GM19193 (cell line): ENCODE data around the gene ADORA2A.
A peak's percentile ranks its signal among the peaks of the same experiment; 100 is the strongest.

Experiments used
- POLR2A ChIP-seq: IDR thresholded peaks from 4 replicates; pipeline ENCODE4 v1.6.1; 2011; ENCODE audit not compliant: insufficient read depth, insufficient read length; ENCODE audit errors: extremely low read depth

ADORA2A gene

DNA sequence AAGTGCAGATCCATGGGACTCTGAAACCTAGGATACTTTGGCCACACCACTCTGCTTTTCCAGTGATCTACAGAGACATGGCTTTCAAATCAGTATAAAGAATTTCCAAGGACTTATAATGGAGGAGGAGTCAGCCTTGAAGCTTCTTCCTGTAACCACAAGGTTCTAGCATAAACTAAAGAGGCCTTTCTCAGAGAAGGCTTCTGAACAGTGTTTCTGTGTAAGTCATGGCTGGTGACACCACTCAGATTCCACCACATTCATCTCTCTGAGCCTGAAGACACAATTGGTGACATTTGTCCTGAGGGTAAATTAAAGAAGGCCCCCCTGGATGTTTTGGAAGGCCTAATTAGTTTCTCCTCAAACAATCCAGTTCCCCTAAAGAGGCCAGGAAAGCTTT is 29.0 kb upstream of the ADORA2A start:
- no peak for TF ChIP-seq POLR2A

DNA sequence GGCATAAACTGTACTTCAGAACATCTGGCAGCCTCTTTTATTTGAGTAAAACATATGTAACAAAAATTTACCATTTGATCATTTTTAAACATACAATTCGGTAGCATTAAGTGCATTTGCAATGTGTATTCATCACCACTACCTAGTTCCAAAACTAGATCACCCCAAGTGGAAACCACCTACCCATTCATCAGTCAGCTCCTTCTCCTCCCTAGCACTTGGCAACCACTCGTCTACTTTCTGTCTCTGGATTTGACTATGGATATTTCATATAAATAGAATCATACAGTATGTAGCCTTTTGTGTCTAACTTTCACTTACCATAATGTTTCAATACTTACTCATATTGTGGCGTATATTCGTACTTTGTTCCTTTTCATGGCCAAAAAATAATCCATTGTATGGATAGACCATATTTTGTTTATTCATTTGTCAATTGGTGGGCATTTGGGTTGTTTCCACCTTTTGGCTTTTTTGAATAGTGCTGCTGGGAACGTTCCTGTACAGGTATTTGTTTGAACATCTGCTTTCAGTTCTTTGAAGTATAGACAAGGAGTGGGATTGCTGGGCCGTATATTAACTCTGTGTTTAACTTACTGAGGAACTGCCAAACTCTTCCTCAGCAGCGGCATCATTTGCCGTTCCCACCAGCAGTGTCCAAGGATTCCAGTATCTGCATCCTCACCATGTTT is 27.2 kb upstream of the ADORA2A start:
- no peak for TF ChIP-seq POLR2A

DNA sequence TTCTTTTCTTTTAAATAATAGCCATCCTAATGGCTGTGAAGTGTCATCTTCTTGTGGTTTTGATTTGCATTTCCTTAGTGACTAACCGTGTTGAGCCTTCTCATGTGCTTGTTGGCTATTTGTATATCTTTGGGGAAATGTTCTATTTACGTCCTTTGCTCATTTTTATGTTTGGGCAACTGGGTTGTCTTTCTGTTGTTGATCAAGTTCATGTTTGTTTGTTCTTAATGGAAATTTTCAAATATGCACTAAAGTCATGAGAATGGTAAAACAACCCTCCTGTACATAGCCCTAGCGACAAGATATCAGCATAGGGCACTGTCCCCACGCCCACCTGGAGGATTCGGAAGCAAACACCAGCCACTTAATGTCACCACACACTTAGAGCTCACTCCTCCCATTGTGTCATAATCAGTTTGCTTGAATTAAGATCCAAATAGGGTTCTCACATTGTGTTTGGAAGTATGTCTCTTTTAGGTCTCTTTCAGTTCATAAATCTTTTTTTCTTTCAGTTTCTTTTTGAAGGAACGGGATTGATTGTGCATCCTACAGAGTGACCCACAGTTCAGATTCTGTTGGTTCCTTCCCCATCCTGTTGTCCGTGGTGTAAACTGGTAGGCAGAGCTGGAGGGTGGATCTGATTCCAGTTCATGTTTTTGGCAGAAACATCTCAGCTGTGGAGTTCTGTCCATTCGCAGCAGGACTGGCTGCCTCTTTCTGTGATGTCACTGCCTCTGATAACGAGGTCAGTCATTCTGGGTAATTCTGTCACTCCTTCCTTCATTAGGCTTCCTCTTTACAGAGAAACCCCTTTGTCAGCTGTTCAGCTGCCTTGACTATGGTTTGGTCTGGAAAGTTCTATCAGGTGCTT is 26.4 kb upstream of the ADORA2A start:
- peak; percentile 14 for TF ChIP-seq POLR2A

DNA sequence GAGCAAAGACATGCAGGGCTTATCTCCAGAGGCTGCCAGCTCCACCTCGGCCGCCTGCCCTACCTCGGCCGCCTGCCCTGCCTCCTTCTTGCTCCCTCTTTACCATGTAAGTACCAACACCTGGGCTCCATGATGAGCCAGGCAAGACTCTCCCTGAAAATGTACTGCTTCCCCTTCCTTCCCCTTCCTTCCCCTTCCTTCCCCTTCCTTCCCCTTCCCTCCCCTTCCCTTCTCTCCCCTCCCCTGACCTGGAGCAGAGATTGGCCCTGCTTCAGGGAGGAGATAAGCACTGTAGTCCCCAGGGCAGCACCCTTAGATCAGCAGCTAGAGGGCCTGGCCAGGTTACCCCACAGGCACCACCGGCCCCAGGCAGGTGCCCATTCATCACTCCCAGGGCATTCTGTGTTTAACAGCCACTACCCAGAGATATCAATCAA is 25.4 kb upstream of the ADORA2A start:
- no peak for TF ChIP-seq POLR2A

DNA sequence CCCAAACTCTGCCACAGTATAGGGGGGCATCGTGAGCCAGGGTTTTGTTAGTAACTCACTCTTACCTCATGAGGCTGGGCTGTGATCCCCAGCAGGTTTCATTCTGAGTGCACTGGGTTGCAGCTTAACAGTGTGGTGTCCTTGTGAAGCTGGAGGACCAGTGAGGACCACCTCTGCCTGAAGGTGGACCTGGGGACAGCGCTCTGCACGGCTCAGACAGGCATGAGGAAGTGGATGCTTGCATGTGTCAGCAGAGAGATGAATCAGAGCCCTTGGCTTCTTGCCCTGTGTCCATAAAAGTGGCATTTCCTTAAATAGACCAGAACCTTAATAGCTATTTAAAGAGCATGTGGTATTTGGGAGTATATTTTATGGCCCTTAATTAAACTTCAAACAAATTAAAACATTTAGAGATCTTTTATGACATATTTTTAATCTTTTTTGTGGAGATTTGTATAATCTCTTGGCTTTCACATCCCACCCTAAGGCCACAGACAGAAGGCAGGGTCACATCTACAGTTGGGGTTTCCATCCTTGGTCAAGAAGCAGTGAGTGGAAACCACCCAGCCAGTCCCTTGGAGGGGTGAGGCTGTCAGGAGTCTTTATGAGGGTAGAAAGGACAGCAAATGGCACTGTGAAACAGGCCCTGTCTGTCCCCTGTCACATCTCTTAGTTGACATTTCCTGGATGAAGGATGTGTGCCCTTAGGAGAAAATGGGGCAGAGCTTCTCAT is 24.8 kb upstream of the ADORA2A start:
- no peak for TF ChIP-seq POLR2A

DNA sequence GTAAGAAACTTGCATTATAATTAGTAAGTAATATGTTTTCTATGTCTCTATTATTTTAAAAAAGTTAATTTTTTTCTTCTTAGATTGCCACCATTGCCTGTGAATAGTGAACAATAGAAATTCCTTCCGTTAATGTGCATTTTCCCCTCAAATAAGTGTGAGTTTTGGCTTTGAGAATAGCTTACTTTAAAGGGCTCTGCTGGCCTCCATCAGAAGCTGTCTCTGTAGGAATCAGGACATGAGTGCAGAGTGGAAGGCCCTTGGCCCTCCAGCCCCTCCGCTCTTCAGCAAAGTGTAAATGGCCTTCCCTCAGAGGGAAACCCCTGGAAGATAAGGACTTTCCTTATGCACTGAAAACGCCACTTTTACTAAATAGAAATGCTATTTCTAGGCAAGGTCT is 24.1 kb upstream of the ADORA2A start:
- no peak for TF ChIP-seq POLR2A

DNA sequence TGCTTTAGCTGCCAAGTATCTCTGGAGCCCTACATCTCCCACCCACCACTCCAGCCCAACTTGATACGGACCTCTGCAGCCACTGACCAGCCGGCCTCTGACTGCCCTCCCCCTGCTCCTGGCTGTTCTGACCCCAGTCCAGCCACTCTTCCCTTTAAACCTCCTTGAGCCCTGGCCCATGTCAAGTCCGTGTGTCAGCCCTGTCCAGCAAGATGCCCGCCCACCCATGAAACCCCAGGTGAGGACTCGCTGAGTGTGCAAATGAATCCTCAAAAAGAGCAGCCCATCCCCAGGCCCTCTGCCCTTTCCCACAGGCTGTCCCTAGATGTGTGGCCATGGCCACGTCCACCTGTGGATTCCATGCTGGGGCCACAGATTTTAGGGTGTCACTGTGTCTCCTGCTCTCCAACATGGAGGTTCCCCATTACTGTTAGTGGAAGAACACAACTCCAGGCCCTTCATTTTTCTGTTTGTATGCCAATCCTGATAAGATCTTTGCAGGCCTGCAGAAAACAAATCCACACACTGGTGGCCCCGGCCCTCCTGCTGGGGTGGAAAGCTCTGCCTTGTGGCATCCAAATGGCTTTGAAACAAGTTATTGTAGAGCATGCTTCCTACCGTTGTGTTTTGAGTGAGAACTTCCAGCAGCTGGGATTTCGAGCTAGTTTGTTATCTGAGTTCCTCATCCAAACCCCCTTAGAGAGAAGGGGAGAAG is 22.7 kb upstream of the ADORA2A start:
- no peak for TF ChIP-seq POLR2A

DNA sequence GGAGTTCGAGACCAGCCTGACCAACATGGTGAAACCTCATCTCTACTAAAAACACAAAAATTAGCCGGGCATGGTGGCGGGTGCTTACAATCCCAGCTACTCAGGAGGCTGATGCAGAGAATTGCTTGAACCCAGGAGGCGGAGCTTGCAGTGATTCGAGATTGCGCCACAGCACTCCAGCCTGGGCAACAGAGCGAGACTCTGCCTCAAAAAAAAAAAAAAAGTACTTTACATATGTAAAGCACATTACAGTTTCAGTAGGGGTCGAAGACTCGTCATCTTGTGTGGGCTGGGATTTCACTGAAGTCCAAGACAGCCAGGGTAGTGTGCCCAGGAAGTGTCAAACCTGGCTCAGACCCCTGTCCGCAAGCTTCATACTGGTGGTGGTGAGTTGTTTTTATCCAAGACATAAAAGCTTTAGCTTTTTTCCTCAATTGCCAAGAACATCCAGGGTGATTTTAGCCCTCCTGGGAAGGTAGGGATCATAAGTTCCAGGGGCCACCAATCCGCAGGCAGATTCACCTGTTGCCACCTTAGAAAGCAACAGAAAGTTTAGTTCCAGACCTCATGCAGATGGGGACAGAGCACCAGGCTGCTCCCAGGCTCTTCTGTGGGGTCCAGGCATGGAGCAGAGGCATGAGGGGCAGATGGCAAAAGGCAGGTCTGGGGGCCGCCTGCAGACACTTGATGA is 21.6 kb upstream of the ADORA2A start:
- TF ChIP-seq POLR2A = no peak

DNA sequence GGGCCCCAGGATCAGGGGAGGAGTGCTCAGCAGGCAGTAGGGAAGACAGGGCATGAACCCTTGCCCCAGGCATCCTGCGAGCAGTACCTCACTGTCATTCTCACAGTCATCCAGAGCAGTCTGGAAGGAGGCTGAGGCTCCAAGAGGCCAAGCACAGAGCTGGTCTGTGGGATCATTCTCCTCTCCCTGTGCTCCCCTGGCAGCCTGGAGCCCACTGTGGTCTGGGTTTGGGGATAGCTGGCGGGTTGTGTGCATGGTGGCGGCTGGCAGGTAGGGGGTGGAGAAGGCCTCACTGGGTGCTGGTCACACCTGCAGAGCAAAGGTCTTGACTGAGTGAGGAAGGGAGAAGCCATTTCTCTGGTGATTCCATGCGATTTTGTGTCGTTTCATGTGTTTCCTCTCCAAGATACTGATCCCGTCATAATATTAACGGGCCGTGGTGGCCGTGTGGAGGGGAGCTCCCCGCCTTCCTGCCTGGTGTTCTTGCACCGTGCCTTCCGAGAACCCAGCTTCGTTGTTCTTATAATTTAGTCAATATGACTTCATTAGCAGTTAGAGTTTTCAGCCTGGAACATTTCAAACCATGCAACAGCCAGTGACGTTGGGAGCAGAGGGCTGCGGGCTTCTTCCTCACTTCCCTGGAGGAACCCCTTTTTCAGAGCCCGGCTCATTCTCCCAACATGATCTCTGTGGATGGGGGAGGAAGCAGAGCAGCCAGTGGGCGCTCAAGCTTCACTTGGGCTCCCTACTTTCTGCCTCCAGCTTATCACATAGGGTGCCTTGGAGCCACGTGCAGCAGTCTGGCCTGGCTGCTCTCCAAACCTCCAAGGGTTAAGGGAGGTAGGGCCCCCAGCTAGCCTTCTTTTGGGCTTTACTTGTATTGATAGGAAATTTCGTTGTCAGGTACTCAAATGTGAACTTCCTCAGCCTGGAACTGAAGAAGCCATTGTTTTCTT is 20.8 kb upstream of the ADORA2A start:
- TF ChIP-seq POLR2A = no peak

DNA sequence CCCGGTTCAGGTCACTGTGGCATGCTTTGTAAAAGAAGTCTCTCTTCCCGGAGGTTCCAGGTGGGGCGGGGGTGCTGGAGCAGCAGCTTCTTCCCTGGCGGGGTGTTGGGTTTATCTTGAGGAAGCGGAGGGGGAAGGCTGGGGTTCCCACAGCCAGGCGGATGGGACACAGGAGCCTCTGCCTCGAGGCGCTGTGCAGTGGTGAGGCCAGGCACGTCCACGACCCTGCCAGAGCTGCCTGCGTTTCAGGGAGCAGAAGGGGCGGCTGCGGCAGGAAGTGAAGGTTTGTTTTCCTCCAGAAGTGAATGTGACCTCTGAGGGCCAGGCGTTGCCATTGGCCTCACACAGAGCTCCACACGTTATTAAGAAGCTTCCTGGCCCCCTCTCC is 20.1 kb upstream of the ADORA2A start:
- no peak for TF ChIP-seq POLR2A

DNA sequence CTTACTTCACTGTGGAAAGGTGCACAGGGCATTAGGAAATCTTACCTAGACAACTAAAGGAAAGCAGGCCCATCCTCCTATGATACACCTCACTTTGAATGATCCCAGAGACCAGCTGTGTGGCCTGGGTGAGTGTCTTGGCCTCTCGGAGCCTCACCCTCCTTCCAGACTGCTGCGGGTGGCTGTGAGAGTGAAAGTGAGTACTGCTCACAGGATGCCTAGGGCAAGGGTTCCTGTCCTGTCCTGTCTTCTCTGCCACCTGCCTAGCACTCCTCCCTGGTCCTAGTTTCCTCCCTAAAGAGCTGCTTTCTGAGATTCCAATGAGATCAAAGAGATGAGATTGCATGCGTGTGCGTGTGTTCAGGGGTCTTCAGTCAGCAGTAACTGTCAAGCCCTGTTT is 19.5 kb upstream of the ADORA2A start:
- TF ChIP-seq POLR2A = no peak

DNA sequence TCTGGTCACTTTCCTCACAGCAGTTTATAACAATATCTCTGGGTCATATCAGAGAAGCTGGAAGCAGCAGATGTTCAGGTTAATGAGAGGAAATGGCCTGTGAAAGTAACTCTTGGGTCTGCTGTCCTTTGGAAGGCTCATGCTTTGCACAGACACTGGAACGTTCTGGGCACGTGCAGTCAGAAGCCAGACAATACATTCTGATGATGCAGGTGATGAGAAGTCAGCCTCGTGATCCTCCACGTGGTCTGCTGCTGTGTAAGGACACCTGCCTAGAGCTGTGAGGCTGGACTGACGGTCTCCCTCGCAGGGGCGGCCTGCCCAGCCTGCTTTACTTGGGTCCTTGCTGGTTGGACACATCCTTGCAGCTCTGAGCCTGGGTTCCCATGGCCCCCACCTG is 18.8 kb upstream of the ADORA2A start:
- no peak for TF ChIP-seq POLR2A

DNA sequence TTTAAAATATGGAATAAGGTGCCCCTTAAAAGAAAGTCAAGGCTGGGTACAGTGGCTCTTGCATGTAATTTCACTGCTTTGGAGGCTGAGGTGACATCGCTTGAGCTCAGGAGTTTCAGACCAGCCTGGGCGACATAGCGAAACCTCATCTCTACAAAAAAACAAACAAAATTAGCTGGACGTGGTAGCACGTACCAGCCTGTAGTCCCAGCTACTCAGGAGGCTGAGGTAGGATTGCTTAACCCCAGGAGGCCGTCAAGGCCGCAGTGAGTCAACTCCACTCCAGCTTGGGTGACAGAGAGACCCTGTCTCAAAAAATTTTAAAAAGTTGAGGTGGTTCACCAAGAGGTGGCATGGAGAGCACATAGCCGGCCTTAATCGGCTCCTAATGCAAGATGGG is 17.7 kb upstream of the ADORA2A start:
- TF ChIP-seq POLR2A = no peak
